Measurements from ENCODE around the gene SLCO1C1.

DNA sequence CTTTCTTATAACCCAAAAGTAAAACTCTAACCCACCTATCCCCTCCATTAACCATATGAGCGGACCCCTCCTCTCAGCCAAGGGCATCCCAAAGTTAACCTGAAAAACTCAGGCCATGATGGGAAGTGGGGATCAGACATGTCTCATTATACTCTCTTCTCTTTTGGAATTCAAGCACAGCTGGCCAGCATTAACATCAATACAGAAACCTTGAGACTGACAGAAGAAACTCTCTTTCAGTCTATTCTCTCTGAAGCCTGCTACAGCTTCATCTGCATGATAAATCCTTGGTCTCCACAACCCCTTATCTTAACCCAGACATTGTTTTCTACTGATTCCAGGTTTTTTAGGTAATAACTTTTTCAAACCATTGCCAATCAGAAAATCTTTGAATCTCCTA is 97.8 kb downstream of the SLCO1C1 start:
- TF ChIP-seq, protein P1, sequence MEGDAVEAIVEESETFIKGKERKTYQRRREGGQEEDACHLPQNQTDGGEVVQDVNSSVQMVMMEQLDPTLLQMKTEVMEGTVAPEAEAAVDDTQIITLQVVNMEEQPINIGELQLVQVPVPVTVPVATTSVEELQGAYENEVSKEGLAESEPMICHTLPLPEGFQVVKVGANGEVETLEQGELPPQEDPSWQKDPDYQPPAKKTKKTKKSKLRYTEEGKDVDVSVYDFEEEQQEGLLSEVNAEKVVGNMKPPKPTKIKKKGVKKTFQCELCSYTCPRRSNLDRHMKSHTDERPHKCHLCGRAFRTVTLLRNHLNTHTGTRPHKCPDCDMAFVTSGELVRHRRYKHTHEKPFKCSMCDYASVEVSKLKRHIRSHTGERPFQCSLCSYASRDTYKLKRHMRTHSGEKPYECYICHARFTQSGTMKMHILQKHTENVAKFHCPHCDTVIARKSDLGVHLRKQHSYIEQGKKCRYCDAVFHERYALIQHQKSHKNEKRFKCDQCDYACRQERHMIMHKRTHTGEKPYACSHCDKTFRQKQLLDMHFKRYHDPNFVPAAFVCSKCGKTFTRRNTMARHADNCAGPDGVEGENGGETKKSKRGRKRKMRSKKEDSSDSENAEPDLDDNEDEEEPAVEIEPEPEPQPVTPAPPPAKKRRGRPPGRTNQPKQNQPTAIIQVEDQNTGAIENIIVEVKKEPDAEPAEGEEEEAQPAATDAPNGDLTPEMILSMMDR (IDR thresholded peaks at IDR 0.05), result no peak
- no peak for TF ChIP-seq POLR2A (IDR thresholded peaks at IDR 0.05)
- no peak for TF ChIP-seq POLR2AphosphoS5 (IDR thresholded peaks at IDR 0.05; ENCODE audit: insufficient read depth in 1 of 2, low read depth in 1 of 2)
